ENCODE measurements around the gene ARCN1.

DNA sequence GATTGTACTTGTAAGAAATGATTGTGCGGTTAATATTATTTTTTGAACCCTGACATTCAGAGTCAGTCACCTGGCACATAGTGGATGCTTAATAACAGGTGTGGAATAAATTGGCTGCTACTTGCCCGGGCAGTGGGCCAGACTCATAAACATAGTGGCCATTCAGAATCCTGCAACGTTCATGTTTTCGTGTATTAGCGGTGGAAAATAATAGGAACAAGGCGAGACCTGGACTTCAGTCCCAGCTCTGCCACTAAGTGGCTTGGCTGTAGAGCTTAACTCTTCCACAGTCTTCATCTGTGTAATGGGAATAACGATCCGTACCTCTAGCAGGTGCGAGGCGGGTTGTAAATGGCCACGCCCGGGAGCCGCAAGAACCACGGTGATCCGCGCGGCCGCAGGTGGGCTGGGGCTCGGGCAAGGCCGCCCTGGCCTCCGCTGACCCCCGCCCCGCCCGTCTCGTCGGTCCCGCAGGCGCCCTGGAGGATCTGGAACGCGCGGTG, 42.0 kb upstream of the ARCN1 start:
- TF ChIP-seq RCOR1 (IDR thresholded peaks at IDR 0.05; ENCODE audit: low read depth, low read length) (no peak), POLR2A (IDR thresholded peaks at IDR 0.05; ENCODE audit: low read length) (no peak), CHD4 (IDR thresholded peaks at IDR 0.05; ENCODE audit: borderline replicate concordance) (no peak), JUNB (IDR thresholded peaks at IDR 0.05) (no peak), PHF8 (IDR thresholded peaks at IDR 0.05; ENCODE audit: borderline replicate concordance, low read depth) (no peak), JUN (IDR thresholded peaks at IDR 0.05) (no peak), CEBPB (IDR thresholded peaks at IDR 0.05) (no peak), TP53 (CRISPR knock-in tag; IDR thresholded peaks at IDR 0.05) (no peak)
- TF ChIP-seq, protein P1, sequence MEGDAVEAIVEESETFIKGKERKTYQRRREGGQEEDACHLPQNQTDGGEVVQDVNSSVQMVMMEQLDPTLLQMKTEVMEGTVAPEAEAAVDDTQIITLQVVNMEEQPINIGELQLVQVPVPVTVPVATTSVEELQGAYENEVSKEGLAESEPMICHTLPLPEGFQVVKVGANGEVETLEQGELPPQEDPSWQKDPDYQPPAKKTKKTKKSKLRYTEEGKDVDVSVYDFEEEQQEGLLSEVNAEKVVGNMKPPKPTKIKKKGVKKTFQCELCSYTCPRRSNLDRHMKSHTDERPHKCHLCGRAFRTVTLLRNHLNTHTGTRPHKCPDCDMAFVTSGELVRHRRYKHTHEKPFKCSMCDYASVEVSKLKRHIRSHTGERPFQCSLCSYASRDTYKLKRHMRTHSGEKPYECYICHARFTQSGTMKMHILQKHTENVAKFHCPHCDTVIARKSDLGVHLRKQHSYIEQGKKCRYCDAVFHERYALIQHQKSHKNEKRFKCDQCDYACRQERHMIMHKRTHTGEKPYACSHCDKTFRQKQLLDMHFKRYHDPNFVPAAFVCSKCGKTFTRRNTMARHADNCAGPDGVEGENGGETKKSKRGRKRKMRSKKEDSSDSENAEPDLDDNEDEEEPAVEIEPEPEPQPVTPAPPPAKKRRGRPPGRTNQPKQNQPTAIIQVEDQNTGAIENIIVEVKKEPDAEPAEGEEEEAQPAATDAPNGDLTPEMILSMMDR (IDR thresholded peaks at IDR 0.05): no peak
- TF ChIP-seq, protein P2, sequence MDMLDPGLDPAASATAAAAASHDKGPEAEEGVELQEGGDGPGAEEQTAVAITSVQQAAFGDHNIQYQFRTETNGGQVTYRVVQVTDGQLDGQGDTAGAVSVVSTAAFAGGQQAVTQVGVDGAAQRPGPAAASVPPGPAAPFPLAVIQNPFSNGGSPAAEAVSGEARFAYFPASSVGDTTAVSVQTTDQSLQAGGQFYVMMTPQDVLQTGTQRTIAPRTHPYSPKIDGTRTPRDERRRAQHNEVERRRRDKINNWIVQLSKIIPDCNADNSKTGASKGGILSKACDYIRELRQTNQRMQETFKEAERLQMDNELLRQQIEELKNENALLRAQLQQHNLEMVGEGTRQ (IDR thresholded peaks at IDR 0.05): no peak
- TF ChIP-seq, protein P3, sequence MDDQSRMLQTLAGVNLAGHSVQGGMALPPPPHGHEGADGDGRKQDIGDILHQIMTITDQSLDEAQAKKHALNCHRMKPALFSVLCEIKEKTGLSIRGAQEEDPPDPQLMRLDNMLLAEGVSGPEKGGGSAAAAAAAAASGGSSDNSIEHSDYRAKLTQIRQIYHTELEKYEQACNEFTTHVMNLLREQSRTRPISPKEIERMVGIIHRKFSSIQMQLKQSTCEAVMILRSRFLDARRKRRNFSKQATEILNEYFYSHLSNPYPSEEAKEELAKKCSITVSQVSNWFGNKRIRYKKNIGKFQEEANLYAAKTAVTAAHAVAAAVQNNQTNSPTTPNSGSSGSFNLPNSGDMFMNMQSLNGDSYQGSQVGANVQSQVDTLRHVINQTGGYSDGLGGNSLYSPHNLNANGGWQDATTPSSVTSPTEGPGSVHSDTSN (IDR thresholded peaks at IDR 0.05): no peak
- TF ChIP-seq, protein P4, sequence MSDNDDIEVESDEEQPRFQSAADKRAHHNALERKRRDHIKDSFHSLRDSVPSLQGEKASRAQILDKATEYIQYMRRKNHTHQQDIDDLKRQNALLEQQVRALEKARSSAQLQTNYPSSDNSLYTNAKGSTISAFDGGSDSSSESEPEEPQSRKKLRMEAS (IDR thresholded peaks at IDR 0.05): no peak
